ENCODE results near the gene MAGI3.

- TF ChIP-seq PRDM4 (tag by site-specific recombination; IDR thresholded peaks at IDR 0.05) (no peak), TRIM28 (IDR thresholded peaks at IDR 0.05; ENCODE audit: borderline replicate concordance, low read length) (no peak), SETDB1 (IDR thresholded peaks at IDR 0.05; ENCODE audit: insufficient read length, low read length) (no peak)
These were observed 285.0 kb downstream of the MAGI3 start for GRCh38 chr1:113675302-113675701.
